ENCODE results near the gene INPPL1. TPM values are rescaled to one million over a fixed set of nuclear protein-coding genes. Genes with fewer than 3 reads are reported as not detected.

The INPPL1 gene
- total RNA-seq, 1 donor from 2014 or later: 139 TPM

DNA sequence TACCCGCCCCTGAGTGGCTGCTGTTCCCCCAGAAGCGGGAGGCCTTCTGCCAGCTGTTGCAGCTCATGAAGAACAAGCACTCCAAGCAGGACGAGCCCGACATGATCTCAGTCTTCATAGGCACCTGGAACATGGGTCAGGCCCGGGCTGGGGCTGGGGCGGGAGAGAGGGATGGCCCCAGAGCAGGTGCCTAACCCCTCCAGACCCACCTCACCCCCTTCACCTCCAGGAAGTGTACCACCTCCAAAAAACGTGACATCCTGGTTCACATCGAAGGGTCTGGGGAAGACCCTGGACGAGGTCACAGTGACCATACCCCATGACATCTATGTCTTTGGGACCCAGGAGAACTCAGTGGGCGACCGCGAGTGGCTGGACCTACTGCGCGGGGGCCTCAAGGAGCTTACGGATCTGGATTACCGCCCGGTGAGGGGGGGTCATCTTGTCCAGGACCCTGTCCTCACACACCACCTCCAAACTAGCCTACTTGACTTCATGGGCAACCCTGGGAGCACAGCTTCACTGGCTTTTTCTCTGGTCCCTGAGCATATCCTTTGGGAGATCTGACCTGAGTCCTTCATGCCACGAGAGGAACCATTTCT, 6.3 kb downstream of the INPPL1 start:
- Mint-ChIP-seq H3K27me3 (ENCODE audit: insufficient read depth) (no peaks in the 10 kb centered on the region), H3K36me3 (ENCODE audit: low read depth) (peaks cover 31% of the 10 kb centered on the region), H3K4me3 (no peak overlapping the region), H3K27ac (no peak overlapping the region), H3K9me3 (no peaks in the 10 kb centered on the region), H3K4me1 (ENCODE audit: low read depth) (no peaks in the 10 kb centered on the region)
- intact Hi-C loops (cut with micrococcal nuclease): no loop called here
- no peak for DNase-seq (ENCODE audit: low spot score)

DNA sequence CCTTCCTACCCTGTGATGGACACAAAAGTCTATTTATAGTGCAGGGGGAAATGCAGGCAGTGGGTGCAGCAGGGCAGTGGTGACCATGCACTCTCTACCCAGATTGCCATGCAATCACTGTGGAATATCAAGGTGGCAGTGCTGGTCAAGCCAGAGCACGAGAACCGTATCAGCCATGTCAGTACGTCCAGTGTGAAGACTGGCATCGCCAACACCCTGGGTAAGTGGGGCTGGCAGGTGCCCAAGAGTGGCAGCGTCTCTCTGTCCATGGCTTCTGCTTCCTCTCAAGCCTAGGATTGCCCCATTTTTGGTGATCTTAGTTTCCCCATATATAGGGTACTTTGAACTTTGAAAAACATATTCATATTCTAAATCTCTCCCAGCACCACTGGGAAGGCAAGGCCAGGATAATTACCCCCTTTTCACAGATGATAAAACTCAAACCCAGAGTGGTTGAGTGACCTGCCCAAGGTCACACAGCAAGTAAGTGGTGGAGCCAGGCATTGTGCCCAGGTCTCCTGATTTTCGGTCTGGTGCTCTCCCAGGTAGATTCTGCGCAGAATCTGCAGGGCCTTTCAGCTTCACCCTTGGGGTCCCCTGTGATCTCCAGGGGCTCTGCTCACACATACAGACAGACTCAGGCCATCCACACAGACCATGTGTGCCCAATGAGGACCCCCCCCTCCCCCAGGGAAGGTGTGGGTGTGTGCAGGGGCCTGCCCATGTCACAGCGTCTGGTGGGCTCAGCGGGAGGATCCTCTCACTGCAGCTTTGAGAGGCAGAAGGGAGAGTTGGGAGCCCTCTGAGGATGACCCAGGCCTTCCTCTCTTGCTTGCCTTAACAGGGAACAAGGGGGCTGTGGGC, 7.1 kb downstream of the INPPL1 start:
- no peak for DNase-seq (ENCODE audit: low spot score)
- H3K27me3 Mint-ChIP-seq (ENCODE audit: insufficient read depth): no peaks in the 10 kb centered on the region

DNA sequence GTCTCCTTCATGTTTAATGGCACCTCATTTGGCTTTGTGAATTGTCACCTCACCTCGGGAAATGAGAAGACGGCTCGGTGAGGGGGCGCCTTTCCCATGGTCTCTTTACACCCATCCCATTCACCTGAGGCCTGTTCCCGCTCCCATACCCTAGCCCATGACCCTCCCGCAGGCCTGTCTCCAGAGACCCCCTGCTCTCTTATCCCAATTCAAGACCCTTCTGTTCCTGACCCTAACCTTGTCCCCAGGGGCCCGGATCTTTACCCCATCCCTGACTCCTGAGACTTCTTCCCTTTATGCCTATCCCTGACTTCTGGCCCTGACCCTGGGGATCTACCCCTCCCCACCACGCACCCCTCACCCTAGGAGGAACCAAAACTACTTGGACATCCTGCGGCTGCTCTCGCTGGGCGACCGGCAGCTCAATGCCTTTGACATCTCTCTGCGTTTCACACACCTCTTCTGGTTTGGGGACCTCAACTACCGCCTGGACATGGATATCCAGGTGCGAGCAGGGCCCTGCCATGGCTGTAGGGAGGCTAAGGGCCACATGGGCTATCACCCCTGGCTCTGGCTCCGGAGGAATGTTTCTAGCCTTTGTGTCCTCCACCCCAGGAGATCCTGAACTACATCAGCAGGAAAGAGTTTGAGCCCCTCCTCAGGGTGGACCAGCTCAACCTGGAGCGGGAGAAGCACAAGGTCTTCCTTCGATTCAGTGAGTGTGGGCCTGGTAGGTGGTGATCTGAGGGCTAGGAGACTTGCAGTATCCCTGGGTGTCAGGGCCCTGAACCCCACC, 7.9 kb downstream of the INPPL1 start:
- Mint-ChIP-seq H3K4me3 (no peak overlapping the region), H3K27ac (no peak overlapping the region), H3K9me3 (no peaks in the 10 kb centered on the region), H3K27me3 (ENCODE audit: insufficient read depth) (no peaks in the 10 kb centered on the region), H3K4me1 (ENCODE audit: low read depth) (no peaks in the 10 kb centered on the region), H3K36me3 (ENCODE audit: low read depth) (peaks cover 40% of the 10 kb centered on the region)
- intact Hi-C loops (cut with micrococcal nuclease): no loop called here
- DNase-seq (ENCODE audit: low spot score): no peak

More for the DNA sequence above, 7.1 kb downstream of the INPPL1 start:
- H3K4me3 Mint-ChIP-seq: no peak overlapping the region
- H3K27ac Mint-ChIP-seq: no peak overlapping the region
- peaks cover 36% of the 10 kb centered on the region for H3K36me3 Mint-ChIP-seq (ENCODE audit: low read depth)
- no peaks in the 10 kb centered on the region for H3K4me1 Mint-ChIP-seq (ENCODE audit: low read depth)
- intact Hi-C loops (cut with micrococcal nuclease): no loop called here
- no peaks in the 10 kb centered on the region for H3K9me3 Mint-ChIP-seq

DNA sequence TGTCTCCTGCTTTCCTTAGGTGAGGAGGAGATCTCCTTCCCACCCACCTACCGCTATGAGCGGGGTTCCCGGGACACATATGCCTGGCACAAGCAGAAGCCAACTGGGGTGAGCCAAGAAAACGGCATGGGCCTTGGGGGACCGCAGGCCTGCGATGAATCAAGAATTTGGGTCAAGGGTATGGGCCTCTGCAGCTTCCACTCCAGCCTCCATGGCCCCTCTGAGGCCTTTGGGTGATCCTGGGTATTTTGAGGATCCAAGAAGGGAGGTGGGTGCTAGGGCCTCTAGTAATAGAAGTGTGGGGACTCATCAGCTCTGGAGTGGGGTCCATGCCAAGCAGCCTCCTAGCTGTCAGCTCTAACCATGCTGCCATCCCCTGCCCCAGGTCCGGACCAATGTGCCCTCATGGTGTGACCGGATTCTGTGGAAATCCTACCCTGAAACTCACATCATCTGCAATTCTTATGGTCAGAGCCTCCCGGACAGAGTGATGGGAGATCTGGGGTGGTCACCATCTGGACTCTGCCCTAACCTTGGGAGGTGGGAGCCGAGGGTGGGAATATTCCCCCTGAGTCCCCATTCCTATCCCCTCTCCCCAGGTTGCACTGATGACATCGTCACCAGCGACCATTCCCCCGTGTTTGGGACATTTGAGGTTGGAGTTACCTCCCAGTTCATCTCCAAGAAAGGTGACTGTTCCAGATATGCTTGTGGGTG, 8.6 kb downstream of the INPPL1 start:
- peaks cover 41% of the 10 kb centered on the region for H3K36me3 Mint-ChIP-seq (ENCODE audit: low read depth)
- DNase-seq (ENCODE audit: low spot score): no peak
- H3K4me3 Mint-ChIP-seq: no peak overlapping the region
- intact Hi-C loops (cut with micrococcal nuclease): no loop called here
- no peak overlapping the region for H3K27ac Mint-ChIP-seq
- no peaks in the 10 kb centered on the region for H3K4me1 Mint-ChIP-seq (ENCODE audit: low read depth)
- peaks cover under 1% of the 10 kb centered on the region for H3K27me3 Mint-ChIP-seq (ENCODE audit: insufficient read depth)
- no peaks in the 10 kb centered on the region for H3K9me3 Mint-ChIP-seq

DNA sequence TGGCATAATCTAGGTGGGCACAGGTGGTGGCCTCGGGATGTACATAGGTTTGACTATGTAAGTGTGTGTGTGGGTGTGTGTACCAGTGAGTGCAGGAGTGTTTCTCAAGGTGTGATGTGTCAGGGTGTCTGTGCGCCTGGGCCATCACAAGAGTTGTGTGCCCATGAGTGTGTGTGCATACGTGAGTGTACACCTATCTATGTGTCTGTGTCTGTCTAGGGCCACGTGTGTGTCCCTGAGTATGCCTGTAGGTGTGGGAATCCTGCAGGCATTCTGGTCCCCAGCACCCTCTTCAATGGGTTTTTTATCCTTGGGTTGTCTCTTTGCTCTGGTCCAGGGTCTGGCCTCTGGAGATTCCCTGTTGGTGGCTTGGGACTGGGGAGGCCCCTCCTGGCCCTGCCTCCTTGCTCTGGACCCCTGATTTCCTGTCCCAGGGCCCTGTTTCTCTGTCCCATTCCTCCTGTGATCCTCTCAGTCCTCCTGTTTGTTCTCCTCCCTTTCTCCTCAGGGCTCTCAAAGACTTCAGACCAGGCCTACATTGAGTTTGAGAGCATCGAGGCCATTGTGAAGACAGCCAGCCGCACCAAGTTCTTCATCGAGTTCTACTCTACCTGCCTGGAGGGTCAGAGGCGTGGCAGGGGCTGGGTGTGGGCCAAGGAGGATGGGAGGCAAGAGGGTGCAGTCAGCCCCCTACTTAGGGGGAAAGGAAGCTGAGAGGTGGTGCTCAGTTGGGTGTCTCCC, 9.4 kb downstream of the INPPL1 start:
- intact Hi-C loops (cut with micrococcal nuclease): no loop called here
- no peak for DNase-seq (ENCODE audit: low spot score)
- H3K36me3 Mint-ChIP-seq (ENCODE audit: low read depth): peaks cover 42% of the 10 kb centered on the region

DNA sequence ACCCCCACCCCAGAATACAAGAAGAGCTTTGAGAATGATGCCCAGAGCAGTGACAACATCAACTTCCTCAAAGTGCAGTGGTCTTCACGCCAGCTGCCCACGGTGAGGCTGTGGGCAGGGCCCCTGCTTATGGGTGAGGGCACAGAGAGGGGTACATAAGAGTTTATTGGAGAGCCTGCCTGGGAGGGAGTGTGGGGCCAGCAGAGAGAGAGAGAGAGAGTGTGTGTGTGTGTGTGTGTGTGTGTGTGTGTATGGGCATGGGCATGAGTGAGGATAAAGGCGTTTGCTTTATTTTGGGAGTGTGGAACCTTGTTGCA, 9.9 kb downstream of the INPPL1 start:
- no peak for DNase-seq (ENCODE audit: low spot score)
- intact Hi-C loops (cut with micrococcal nuclease): no loop called here
- Mint-ChIP-seq H3K9me3 (no peaks in the 10 kb centered on the region), H3K27ac (no peak overlapping the region), H3K4me1 (ENCODE audit: low read depth) (no peaks in the 10 kb centered on the region), H3K27me3 (ENCODE audit: insufficient read depth) (peaks cover 8% of the 10 kb centered on the region), H3K4me3 (no peak overlapping the region), H3K36me3 (ENCODE audit: low read depth) (peaks cover 38% of the 10 kb centered on the region)

More for the DNA sequence above, 9.4 kb downstream of the INPPL1 start:
- Mint-ChIP-seq H3K4me1 (ENCODE audit: low read depth) (no peaks in the 10 kb centered on the region), H3K27ac (no peak overlapping the region), H3K27me3 (ENCODE audit: insufficient read depth) (peaks cover 5% of the 10 kb centered on the region), H3K4me3 (no peak overlapping the region), H3K9me3 (no peaks in the 10 kb centered on the region)

DNA sequence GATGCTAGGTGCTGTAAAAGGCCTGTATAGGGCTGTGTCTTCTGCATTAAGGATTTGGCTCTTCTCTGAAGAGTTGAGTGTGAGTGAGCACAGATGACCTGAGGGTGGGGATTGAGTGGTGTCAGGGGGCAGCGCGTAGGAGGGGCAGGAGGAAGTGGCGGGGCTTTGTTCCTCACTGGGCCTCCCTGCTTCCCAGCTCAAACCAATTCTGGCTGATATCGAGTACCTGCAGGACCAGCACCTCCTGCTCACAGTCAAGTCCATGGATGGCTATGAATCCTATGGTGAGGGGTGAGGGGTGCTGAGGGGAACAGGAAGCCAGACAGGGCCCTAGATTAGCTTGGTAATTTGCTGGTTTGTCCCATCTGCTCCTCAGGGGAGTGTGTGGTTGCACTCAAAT, 10.4 kb downstream of the INPPL1 start:
- Mint-ChIP-seq H3K36me3 (ENCODE audit: low read depth) (peaks cover 36% of the 10 kb centered on the region), H3K27ac (no peak overlapping the region), H3K9me3 (no peaks in the 10 kb centered on the region), H3K4me1 (ENCODE audit: low read depth) (no peaks in the 10 kb centered on the region), H3K4me3 (no peak overlapping the region), H3K27me3 (ENCODE audit: insufficient read depth) (peaks cover 9% of the 10 kb centered on the region)
- no peak for DNase-seq (ENCODE audit: low spot score)
- intact Hi-C loops (cut with micrococcal nuclease): no loop called here

DNA sequence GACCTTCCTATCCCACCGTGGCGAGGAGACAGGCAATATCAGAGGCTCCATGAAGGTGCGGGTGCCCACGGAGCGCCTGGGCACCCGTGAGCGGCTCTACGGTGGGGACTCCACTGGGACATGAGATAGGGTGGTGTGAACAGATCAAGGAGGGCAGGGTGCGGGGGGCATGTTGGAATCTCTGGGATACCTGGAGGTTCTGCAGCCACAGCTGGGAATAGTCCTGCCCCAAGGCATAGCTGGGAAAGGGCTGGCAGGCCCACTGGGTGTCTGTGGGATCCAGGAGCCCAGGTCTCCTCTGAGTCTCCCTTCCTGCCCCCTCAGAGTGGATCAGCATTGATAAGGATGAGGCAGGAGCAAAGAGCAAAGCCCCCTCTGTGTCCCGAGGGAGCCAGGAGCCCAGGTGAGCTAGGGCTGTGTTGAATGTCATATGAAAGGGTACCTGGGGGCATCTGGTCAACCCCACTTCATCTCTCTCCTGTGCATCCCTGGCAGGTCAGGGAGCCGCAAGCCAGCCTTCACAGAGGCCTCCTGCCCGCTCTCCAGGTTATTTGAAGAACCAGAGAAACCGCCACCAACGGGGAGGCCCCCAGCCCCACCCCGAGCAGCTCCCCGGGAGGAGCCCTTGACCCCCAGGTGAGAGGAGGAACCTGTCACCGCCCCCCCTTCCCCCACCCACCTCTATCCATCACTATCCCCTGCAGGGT, 10.9 kb downstream of the INPPL1 start:
- Mint-ChIP-seq H3K27ac (no peak overlapping the region), H3K4me1 (ENCODE audit: low read depth) (peaks cover 4% of the 10 kb centered on the region), H3K9me3 (no peaks in the 10 kb centered on the region), H3K36me3 (ENCODE audit: low read depth) (peaks cover 38% of the 10 kb centered on the region), H3K4me3 (no peak overlapping the region), H3K27me3 (ENCODE audit: insufficient read depth) (peaks cover 13% of the 10 kb centered on the region)
- no peak for DNase-seq (ENCODE audit: low spot score)
- intact Hi-C loops (cut with micrococcal nuclease): no loop called here

DNA sequence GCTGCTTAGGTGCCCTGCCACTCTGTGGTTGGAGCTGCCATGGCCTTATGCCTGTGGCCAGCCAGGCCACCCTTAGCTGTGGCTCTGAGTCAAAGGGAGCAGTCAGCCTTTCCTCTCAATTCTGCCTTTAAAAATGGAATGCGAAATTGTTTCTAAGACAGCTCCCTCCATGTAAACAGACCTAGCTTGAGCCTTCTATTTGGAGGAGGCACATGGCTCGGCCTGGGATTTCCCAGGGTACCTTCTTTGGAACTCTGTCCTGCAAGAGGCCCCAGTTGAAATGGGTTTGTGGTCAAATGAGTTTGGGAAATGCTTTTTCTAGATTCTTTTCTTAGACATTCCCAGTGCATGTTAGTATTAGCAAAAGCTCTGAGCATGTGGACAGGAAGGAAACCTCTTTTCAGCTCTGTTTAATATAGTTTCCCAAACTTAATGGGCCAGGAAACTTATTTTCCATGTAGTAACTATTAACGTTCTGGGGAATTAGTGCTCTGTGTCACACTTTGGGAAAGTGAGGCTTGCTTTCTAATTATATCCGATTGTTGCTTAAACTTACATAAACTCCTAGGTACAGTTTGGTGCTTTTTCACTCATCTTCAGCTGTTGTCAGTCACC, 11.6 kb downstream of the INPPL1 start:
- Mint-ChIP-seq H3K4me1 (ENCODE audit: low read depth) (peaks cover 5% of the 10 kb centered on the region), H3K27ac (no peak overlapping the region), H3K9me3 (no peaks in the 10 kb centered on the region), H3K4me3 (no peak overlapping the region), H3K36me3 (ENCODE audit: low read depth) (peaks cover 38% of the 10 kb centered on the region), H3K27me3 (ENCODE audit: insufficient read depth) (peaks cover 19% of the 10 kb centered on the region)
- DNase-seq (ENCODE audit: low spot score): no peak
- intact Hi-C loops (cut with micrococcal nuclease): no loop called here

DNA sequence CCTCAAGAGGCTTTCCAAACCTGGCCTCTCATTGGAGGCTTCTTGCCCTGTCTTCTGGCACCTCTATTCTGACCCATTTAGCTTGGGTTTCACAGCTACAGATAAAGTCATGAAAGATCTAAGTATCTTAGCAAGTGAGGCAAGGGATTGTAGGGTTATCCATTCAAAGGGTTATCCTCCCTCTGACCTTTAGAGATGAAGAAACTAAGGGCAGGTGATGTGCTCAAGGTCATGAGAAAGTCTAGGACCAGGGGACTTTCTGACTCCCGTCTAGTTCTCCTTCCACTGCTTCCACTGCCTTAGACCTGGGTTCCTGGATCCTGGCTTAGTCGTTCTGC, 12.2 kb downstream of the INPPL1 start:
- H3K36me3 Mint-ChIP-seq (ENCODE audit: low read depth): peaks cover 36% of the 10 kb centered on the region
- H3K9me3 Mint-ChIP-seq: no peaks in the 10 kb centered on the region
- intact Hi-C loops (cut with micrococcal nuclease): no loop called here
- H3K27me3 Mint-ChIP-seq (ENCODE audit: insufficient read depth): peaks cover 24% of the 10 kb centered on the region
- H3K4me3 Mint-ChIP-seq: no peak overlapping the region
- no peak for DNase-seq (ENCODE audit: low spot score)
- peaks cover 7% of the 10 kb centered on the region for H3K4me1 Mint-ChIP-seq (ENCODE audit: low read depth)
- H3K27ac Mint-ChIP-seq: no peak overlapping the region

DNA sequence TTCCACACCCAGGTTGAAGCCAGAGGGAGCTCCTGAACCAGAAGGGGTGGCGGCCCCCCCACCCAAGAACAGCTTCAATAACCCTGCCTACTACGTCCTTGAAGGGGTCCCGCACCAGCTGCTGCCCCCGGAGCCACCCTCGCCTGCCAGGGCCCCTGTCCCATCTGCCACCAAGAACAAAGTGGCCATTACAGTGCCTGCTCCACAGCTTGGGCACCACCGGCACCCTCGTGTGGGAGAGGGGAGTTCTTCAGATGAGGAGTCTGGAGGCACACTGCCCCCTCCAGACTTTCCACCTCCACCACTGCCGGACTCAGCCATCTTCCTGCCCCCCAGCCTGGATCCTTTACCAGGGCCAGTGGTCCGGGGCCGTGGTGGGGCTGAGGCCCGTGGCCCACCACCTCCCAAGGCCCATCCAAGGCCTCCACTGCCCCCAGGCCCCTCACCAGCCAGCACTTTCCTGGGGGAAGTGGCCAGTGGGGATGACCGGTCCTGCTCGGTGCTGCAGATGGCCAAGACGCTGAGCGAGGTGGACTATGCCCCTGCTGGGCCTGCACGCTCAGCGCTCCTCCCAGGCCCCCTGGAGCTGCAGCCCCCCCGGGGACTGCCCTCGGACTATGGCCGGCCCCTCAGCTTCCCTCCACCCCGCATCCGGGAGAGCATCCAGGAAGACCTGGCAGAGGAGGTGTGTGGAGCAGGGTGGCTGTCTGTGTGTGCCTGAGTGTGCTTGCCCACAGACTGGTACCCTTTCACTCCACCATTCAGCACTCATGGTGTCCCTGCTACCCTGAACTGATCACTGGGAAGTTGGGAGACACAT, 12.8 kb downstream of the INPPL1 start:
- Mint-ChIP-seq H3K9me3 (no peaks in the 10 kb centered on the region), H3K27me3 (ENCODE audit: insufficient read depth) (peaks cover 30% of the 10 kb centered on the region), H3K36me3 (ENCODE audit: low read depth) (peaks cover 34% of the 10 kb centered on the region), H3K27ac (no peak overlapping the region), H3K4me3 (no peak overlapping the region), H3K4me1 (ENCODE audit: low read depth) (peaks cover 10% of the 10 kb centered on the region)
- DNase-seq (ENCODE audit: low spot score): no peak
- intact Hi-C loops (cut with micrococcal nuclease): no loop called here

All from activated T-helper 1 cell treated with anti-CD3 and anti-CD28 coated beads, Interleukin-12 subunit alpha, Interleukin-12 subunit beta, Interleukin-2, Interleukin-4 antibody, amounts not matched to agents 30 ng/mL and 10 ng/mL and 1 ng/mL, durations not matched to agents 14 hours and 24 hours and 36 hours (primary cell).